GM18520 (cell line): Measurements from ENCODE around the gene CDYL.

Experiments used
- ATAC-seq: cut with Tn5 transposase; IDR thresholded peaks from one replicate; pipeline ENCODE4 v1.9.1; 2021; ENCODE audit not compliant: unreplicated experiment

The CDYL gene

GRCh38 chr6:4905826-4906225 lies 129.6 kb downstream of the CDYL start:
- ATAC-seq: no peak

GRCh38 chr6:4906293-4907276 lies 130.4 kb downstream of the CDYL start:
- no peak for ATAC-seq

GRCh38 chr6:4907602-4908001 lies 131.4 kb downstream of the CDYL start:
- ATAC-seq: no peak

GRCh38 chr6:4908062-4908461 lies 131.9 kb downstream of the CDYL start:
- ATAC-seq: no peak

- no peak for ATAC-seq
Observed at GRCh38 chr6:4909063-4909706, 133.0 kb downstream of the CDYL start.

DNA sequence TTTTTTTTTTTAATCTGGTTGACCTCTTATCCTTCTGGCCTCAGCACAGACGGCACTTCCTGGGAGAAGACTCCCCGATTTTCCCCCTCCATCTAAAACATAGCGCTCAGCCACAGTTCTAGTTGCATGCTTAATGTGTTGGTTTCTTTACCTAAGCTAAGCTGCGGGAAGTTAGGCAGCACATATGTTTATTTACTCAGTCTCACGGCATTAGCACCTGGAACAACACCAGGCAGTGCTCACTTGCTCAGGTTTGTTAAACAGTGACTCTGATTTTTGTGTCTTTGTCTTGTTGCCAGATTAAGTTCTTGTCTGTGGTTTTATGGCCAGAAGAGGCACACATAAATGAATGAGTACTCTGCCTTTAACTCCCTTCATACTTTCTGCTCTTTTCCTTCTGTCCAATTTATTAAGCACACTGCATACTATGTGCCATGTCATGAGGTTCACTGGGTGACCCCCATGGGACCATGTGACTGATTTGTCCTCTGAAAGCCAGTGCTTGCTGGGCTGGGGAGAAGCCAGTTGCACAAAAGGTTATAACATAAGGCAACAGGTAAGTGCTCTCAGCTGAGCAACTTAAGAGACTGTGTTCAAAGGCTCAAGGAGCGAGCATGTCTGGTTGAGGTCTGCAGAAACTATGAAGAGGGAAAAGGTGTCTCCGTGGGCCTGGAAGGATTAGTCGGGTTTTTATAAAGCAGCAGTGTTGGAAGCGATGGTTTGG lies 134.0 kb downstream of the CDYL start:
- no peak for ATAC-seq

- ATAC-seq: no peak
Observed at GRCh38 chr6:4912559-4912958, 136.4 kb downstream of the CDYL start.

GRCh38 chr6:4913705-4914419 lies 137.7 kb downstream of the CDYL start:
- ATAC-seq: no peak

GRCh38 chr6:4914420-4915159 lies 138.4 kb downstream of the CDYL start:
- ATAC-seq: no peak

DNA sequence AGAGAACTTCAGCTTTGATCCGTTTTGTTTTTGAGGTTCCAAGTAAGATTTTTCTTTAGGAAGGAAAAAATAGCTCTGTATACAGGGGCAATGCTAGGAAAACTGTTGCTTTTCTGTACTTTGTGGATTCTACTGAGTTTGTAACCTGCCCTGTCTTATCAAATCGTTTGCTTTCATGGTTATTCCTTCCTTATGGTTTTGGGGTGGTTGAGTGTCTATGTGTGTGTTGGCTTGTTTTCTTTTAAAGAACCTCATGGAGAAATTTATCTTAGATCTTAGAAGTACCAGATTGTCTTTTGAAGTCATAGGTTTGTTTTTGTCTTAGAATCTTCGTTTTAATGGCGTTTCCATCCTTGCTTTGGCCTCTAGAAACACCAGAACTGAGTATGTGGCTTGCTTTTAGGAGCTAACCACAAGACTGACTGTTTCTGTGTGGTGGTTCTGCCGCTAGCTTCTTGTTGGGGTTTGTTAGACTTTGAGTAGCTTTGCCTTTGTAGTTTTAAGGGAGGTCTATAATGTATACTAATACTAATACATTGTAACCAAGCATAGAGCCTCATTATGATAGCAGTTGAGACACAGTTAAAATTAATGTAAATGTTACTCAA lies 140.9 kb downstream of the CDYL start:
- ATAC-seq: no peak

- no peak for ATAC-seq
Observed at GRCh38 chr6:4920914-4921410, 144.8 kb downstream of the CDYL start.

GRCh38 chr6:4922488-4923037 lies 146.4 kb downstream of the CDYL start:
- ATAC-seq: no peak

GRCh38 chr6:4923081-4923480 lies 146.9 kb downstream of the CDYL start:
- ATAC-seq: no peak

DNA sequence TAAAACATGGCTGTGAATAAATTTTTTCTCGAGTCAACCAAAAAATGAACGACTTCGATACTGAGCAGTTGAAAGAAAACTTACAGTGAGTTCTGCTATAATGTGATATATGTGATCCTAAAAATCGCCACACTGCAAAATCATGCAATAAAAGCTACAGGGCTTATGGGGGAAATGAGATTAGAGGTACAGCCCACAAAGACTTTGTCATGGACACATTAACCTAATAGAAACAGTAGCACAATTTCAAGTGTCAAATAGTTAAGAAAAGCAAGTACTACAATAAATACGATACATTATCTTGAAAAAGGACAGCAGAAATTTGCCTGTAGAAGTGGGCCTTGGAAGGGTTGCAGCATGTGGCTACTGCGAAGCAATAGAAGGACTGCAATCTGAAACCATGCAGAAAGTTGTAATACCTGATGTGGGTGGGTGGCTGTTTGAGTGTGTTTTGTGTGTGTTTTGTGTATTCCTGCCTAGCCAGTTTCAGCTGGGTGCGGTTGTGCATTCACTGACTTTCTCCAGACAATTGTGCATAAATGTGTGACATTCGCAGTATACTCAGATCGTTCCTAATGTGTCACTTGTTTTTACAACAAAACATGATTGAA lies 148.6 kb downstream of the CDYL start:
- ATAC-seq: no peak

GRCh38 chr6:4925580-4925979 lies 149.4 kb downstream of the CDYL start:
- no peak for ATAC-seq

DNA sequence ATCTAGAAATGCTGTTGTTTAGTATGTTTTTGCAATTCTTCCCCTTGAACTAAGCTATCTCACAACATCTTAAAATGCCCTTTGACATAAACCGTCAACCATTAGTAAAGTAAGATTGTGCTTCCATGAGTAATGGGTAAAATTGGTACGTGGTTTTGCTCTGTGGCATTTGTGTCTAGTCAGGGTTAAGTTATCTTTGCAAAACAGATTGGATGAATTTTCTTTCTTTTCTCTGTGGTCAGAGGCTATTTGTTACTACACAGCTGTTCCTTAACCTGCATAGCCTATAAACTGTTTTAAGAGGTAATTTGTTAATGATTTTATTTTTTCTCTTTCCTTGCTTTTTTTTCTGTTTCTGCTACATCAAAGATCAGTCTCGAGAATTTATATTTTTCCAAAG lies 152.2 kb downstream of the CDYL start:
- ATAC-seq: no peak

DNA sequence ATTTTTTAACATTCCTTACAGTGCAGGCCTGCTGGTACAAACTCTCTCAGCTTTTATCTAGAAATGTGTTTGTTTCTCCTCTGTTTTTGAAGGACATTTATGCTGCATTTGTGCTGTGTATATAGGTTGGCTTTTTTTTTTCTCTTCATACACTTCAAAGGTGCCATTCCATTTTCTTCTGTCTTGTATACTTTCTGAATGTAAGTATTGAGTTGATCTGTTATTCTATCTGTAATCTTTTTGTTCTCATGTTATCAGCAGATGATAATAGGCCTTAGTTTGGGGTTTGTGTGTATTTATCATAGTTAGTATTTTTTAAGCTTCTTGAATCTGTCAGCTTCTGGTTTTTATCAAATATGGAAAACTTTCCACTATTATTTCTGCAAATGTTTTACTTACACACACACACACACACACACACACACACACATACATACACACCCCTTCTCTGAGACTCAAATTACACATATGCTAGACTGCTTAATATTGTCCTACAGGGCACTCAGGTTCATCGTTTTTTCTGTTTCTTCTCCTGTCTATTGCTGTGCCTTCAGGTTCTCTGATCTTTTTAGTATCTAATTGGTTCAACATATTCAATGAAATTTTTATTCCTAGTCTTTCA lies 153.0 kb downstream of the CDYL start:
- no peak for ATAC-seq

- no peak for ATAC-seq
Observed at GRCh38 chr6:4930025-4930691, 154.0 kb downstream of the CDYL start.
